ENCODE measurements around the gene DNMT3A. TPM values are rescaled to one million over a fixed set of nuclear protein-coding genes. Genes with fewer than 3 reads are reported as not detected.

Gene DNMT3A
- total and polyA plus RNA-seq, 2 experiments from 2014 or later: 47.2 to 80.4 TPM

DNA sequence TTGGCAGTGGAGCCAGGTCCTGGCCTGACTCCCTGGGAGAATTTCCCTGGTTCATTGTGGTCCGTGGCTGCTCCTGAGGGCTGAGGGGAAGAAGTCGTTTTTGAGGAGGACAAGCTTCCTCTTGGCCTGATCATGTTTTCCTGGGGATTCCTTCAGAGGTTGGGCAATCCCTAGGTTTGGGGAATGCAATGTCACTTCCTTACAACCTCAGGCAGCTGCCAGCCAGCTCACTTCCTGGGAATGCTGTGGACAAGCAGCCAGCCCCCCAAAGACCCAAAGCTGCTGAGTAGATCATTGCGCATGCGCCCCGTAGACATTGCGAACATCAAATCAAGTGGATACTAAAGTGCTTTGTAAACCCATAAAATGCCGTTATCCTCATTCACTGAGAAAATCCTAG, 7.7 kb upstream of the DNMT3A start:
- H3K9me3 Mint-ChIP-seq: no peaks in the 10 kb centered on the region
- H3K27ac Mint-ChIP-seq: no peak overlapping the region
- H3K27me3 Mint-ChIP-seq (ENCODE audit: insufficient read depth, low read depth, poor library complexity): peaks cover 5% of the 10 kb centered on the region
- Histone ChIP-seq H3K27me3 (ENCODE audit: insufficient read depth) (no peaks in the 10 kb centered on the region), H3F3A (replicated peaks; ENCODE audit: low read depth) (no peaks in the 10 kb centered on the region), H3K9me2 (ENCODE audit: insufficient read depth) (no peaks in the 10 kb centered on the region), H3K79me2 (replicated peaks; ENCODE audit: insufficient read depth) (no peaks in the 10 kb centered on the region), H4K20me1 (replicated peaks; ENCODE audit: insufficient read depth) (no peaks in the 10 kb centered on the region), H3K27ac (ENCODE audit: low read depth) (no peak overlapping the region), H3K36me3 (ENCODE audit: insufficient read depth) (no peaks in the 10 kb centered on the region), H3K4me2 (no peak overlapping the region), H3K4me3 (no peak overlapping the region), H2AFZ (no peak overlapping the region), H3K4me1 (ENCODE audit: insufficient read depth) (no peaks in the 10 kb centered on the region)
- no peak for TF ChIP-seq JUNB (IDR thresholded peaks at IDR 0.05; ENCODE audit: unreplicated experiment)
- TF ChIP-seq, protein P1, sequence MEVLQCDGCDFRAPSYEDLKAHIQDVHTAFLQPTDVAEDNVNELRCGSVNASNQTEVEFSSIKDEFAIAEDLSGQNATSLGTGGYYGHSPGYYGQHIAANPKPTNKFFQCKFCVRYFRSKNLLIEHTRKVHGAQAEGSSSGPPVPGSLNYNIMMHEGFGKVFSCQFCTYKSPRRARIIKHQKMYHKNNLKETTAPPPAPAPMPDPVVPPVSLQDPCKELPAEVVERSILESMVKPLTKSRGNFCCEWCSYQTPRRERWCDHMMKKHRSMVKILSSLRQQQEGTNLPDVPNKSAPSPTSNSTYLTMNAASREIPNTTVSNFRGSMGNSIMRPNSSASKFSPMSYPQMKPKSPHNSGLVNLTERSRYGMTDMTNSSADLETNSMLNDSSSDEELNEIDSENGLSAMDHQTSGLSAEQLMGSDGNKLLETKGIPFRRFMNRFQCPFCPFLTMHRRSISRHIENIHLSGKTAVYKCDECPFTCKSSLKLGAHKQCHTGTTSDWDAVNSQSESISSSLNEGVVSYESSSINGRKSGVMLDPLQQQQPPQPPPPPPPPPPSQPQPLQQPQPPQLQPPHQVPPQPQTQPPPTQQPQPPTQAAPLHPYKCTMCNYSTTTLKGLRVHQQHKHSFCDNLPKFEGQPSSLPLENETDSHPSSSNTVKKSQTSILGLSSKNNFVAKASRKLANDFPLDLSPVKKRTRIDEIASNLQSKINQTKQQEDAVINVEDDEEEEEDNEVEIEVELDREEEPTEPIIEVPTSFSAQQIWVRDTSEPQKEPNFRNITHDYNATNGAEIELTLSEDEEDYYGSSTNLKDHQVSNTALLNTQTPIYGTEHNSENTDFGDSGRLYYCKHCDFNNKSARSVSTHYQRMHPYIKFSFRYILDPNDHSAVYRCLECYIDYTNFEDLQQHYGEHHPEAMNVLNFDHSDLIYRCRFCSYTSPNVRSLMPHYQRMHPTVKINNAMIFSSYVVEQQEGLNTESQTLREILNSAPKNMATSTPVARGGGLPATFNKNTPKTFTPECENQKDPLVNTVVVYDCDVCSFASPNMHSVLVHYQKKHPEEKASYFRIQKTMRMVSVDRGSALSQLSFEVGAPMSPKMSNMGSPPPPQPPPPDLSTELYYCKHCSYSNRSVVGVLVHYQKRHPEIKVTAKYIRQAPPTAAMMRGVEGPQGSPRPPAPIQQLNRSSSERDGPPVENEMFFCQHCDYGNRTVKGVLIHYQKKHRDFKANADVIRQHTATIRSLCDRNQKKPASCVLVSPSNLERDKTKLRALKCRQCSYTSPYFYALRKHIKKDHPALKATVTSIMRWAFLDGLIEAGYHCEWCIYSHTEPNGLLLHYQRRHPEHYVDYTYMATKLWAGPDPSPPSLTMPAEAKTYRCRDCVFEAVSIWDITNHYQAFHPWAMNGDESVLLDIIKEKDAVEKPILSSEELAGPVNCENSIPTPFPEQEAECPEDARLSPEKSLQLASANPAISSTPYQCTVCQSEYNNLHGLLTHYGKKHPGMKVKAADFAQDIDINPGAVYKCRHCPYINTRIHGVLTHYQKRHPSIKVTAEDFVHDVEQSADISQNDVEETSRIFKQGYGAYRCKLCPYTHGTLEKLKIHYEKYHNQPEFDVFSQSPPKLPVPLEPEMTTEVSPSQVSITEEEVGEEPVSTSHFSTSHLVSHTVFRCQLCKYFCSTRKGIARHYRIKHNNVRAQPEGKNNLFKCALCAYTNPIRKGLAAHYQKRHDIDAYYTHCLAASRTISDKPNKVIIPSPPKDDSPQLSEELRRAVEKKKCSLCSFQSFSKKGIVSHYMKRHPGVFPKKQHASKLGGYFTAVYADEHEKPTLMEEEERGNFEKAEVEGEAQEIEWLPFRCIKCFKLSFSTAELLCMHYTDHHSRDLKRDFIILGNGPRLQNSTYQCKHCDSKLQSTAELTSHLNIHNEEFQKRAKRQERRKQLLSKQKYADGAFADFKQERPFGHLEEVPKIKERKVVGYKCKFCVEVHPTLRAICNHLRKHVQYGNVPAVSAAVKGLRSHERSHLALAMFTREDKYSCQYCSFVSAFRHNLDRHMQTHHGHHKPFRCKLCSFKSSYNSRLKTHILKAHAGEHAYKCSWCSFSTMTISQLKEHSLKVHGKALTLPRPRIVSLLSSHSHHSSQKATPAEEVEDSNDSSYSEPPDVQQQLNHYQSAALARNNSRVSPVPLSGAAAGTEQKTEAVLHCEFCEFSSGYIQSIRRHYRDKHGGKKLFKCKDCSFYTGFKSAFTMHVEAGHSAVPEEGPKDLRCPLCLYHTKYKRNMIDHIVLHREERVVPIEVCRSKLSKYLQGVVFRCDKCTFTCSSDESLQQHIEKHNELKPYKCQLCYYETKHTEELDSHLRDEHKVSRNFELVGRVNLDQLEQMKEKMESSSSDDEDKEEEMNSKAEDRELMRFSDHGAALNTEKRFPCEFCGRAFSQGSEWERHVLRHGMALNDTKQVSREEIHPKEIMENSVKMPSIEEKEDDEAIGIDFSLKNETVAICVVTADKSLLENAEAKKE (CRISPR knock-in tag; IDR thresholded peaks at IDR 0.05): no peak
- ATAC-seq (no peak), DNase-seq (ENCODE audit: low spot score) (no peak)
- peaks cover 2% of the 10 kb centered on the region; the same call in 2 of the 3 replicates for H3K4me1 Mint-ChIP-seq
- H3K4me3 Mint-ChIP-seq: no peak overlapping the region
- no peaks in the 10 kb centered on the region for H3K36me3 Mint-ChIP-seq (ENCODE audit: low read depth)

DNA sequence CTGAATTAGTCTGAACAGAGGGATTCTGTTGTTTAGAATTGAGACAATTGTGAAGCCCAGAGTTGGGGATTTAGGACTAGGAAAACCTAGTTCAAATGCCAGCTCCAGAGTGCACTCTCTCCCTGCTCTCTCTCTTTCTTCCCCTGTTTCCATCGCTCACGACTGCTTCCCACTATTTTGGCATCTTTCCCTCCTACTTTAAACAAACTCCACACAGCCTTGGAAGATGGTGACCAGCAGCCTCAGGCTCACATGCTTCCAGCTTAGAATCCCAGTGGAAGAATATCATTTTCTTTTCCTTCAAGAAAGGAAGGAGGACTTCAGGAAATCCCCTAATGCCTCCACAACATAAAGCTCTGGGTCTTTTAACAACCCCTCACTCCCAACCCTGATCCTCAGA, 6.1 kb upstream of the DNMT3A start:
- Histone ChIP-seq H3K4me3 (no peak overlapping the region), H3K4me1 (ENCODE audit: insufficient read depth) (peaks cover 3% of the 10 kb centered on the region; the same call in 1 of the 2 replicates), H4K20me1 (replicated peaks; ENCODE audit: insufficient read depth) (no peaks in the 10 kb centered on the region), H3K27me3 (ENCODE audit: insufficient read depth) (peaks cover 13% of the 10 kb centered on the region), H3K27ac (ENCODE audit: low read depth) (no peak overlapping the region), H2AFZ (0 out of 2 replicates have a peak overlapping the region, but pooled peaks have one; percentile 56), H3K4me2 (no peak overlapping the region), H3K79me2 (replicated peaks; ENCODE audit: insufficient read depth) (no peaks in the 10 kb centered on the region), H3F3A (replicated peaks; ENCODE audit: low read depth) (peaks cover 5% of the 10 kb centered on the region; the same call in 1 of the 2 replicates), H3K36me3 (ENCODE audit: insufficient read depth) (no peaks in the 10 kb centered on the region), H3K9me2 (ENCODE audit: insufficient read depth) (no peaks in the 10 kb centered on the region)
- peaks cover 14% of the 10 kb centered on the region for H3K27me3 Mint-ChIP-seq (ENCODE audit: insufficient read depth, low read depth, poor library complexity)
- H3K4me1 Mint-ChIP-seq: peaks cover 7% of the 10 kb centered on the region; the same call in 2 of the 3 replicates
- H3K4me3 Mint-ChIP-seq: no peak overlapping the region
- ATAC-seq (no peak), DNase-seq (ENCODE audit: low spot score) (no peak)
- H3K36me3 Mint-ChIP-seq (ENCODE audit: low read depth): no peaks in the 10 kb centered on the region
- no peak overlapping the region for H3K27ac Mint-ChIP-seq
- no peaks in the 10 kb centered on the region for H3K9me3 Mint-ChIP-seq
- no peak for TF ChIP-seq ZNF114 (CRISPR knock-in tag; IDR thresholded peaks at IDR 0.05)
- no peak for TF ChIP-seq CREB1 (CRISPR knock-in tag; IDR thresholded peaks at IDR 0.05; ENCODE audit: low read depth)
- TF ChIP-seq, protein P2, sequence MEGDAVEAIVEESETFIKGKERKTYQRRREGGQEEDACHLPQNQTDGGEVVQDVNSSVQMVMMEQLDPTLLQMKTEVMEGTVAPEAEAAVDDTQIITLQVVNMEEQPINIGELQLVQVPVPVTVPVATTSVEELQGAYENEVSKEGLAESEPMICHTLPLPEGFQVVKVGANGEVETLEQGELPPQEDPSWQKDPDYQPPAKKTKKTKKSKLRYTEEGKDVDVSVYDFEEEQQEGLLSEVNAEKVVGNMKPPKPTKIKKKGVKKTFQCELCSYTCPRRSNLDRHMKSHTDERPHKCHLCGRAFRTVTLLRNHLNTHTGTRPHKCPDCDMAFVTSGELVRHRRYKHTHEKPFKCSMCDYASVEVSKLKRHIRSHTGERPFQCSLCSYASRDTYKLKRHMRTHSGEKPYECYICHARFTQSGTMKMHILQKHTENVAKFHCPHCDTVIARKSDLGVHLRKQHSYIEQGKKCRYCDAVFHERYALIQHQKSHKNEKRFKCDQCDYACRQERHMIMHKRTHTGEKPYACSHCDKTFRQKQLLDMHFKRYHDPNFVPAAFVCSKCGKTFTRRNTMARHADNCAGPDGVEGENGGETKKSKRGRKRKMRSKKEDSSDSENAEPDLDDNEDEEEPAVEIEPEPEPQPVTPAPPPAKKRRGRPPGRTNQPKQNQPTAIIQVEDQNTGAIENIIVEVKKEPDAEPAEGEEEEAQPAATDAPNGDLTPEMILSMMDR (conservative IDR thresholded peaks at IDR 0.05; ENCODE audit: low read depth in 2 of 2): no peak
- no peak for TF ChIP-seq EZH2 (IDR thresholded peaks at IDR 0.05; ENCODE audit: low read depth, unreplicated experiment)
- no peak for TF ChIP-seq EZH2phosphoT487 (IDR thresholded peaks at IDR 0.05; ENCODE audit: unreplicated experiment)

All from GM23338 (cell line).